ENCODE measurements around the gene SPEN. TPM values are rescaled to one million over a fixed set of nuclear protein-coding genes. Genes with fewer than 3 reads are reported as not detected.

The SPEN gene
- total RNA-seq = 10.4 and 10.6 TPM in 2 replicates

- DNase-seq (ENCODE audit: low read depth) = peak; percentile 82
- H3K4me3 ChIP-seq (ENCODE audit: low read depth, low read length) = peak within 1 kb of the TSS; percentile 80
- peak; percentile 2 for TF ChIP-seq CTCF (conservative IDR thresholded peaks at IDR 0.05; ENCODE audit: low read depth, low read length)
Observed at GRCh38 chr1:15847100-15847892, at the start of gene SPEN. Gene SPEN, plus strand, starts transcription at chr1:15847707. Its CDS starts 361 bp downstream, at chr1:15848068.

- peak; percentile 94 for DNase-seq (ENCODE audit: low read depth)
- H3K4me3 ChIP-seq (ENCODE audit: low read depth, low read length) = no peak overlapping the region
- TF ChIP-seq CTCF (conservative IDR thresholded peaks at IDR 0.05; ENCODE audit: low read depth, low read length) = no peak
Observed at GRCh38 chr1:15799004-15799867, 48.3 kb upstream of the SPEN start.

GRCh38 chr1:15799928-15800835 lies 47.3 kb upstream of the SPEN start:
- DNase-seq (ENCODE audit: low read depth) = peak; percentile 91
- no peak for TF ChIP-seq CTCF (conservative IDR thresholded peaks at IDR 0.05; ENCODE audit: low read depth, low read length)
- H3K4me3 ChIP-seq (ENCODE audit: low read depth, low read length) = peak overlapping the region; percentile 9

- no peak for DNase-seq (ENCODE audit: low read depth)
Observed at GRCh38 chr1:15802234-15802965, 45.1 kb upstream of the SPEN start.

GRCh38 chr1:15803380-15803779 lies 44.1 kb upstream of the SPEN start:
- TF ChIP-seq CTCF (conservative IDR thresholded peaks at IDR 0.05; ENCODE audit: low read depth, low read length) = peak; percentile 57
- H3K4me3 ChIP-seq (ENCODE audit: low read depth, low read length) = no peak overlapping the region
- DNase-seq (ENCODE audit: low read depth) = no peak

More at GRCh38 chr1:15802234-15802965, 45.1 kb upstream of the SPEN start:
- H3K4me3 ChIP-seq (ENCODE audit: low read depth, low read length) = no peak overlapping the region
- no peak for TF ChIP-seq CTCF (conservative IDR thresholded peaks at IDR 0.05; ENCODE audit: low read depth, low read length)

GRCh38 chr1:15804060-15804459 lies 43.4 kb upstream of the SPEN start:
- no peak for DNase-seq (ENCODE audit: low read depth)
- H3K4me3 ChIP-seq (ENCODE audit: low read depth, low read length) = no peak overlapping the region
- TF ChIP-seq CTCF (conservative IDR thresholded peaks at IDR 0.05; ENCODE audit: low read depth, low read length) = no peak

Data from epithelial cell of proximal tubule (primary cell).